H1 (cell line): Measurements from ENCODE around the gene PRR12. TPM values are rescaled to one million over a fixed set of nuclear protein-coding genes. Genes with fewer than 3 reads are reported as not detected.

ENCODE experiments used
- CTCF ChIA-PET: fragments of 300-600 bp; sonication (Branson Sonifier 250); formaldehyde crosslinking; loops from one replicate; lab custom pipeline; 2021; ENCODE audit not compliant: partially characterized antibody; lab: Charles Lee
- POLR2A ChIA-PET: fragments of 300-600 bp; sonication (Branson Sonifier 250); formaldehyde crosslinking; loops from one replicate; lab custom pipeline; 2021; ENCODE audit warnings: inconsistent platforms; ENCODE audit not compliant: partially characterized antibody; lab: Charles Lee
- DNase-seq, 2 experiments: peaks; one replicate each; pipeline versions ENCODE4 v3.0.0 to v3.0.0-alpha.2; 2010 to 2022; ENCODE audit warnings: low spot score in 2 of 2, low read depth in 1 of 2, mixed read lengths in 1 of 2
- FAIRE-seq: peaks from 2 replicates; lab custom pipeline; 2011; peaks lifted over from hg19 to GRCh38; lab: Jason Lieb, UNC
- H2AFZ ChIP-seq: 2 replicates; pipeline ENCODE4 v1.8.1; 2012; ENCODE audit warnings: low read length, inconsistent platforms
- H2AK5ac ChIP-seq: 2 replicates; pipeline ENCODE4 v1.6.1; 2013; ENCODE audit warnings: low read depth, low read length
- H2BK120ac ChIP-seq: replicated peaks from 2 replicates; pipeline ENCODE3; 2013; ENCODE audit warnings: low read depth, low read length, inconsistent platforms
- H2BK12ac ChIP-seq: 2 replicates; pipeline ENCODE4 v1.6.1; 2013; ENCODE audit warnings: low read depth, low read length
- H2BK15ac ChIP-seq: 2 replicates; pipeline ENCODE4 v1.6.1; 2013; ENCODE audit warnings: low read length
- H2BK20ac ChIP-seq: 2 replicates; pipeline ENCODE4 v1.6.1; 2013; ENCODE audit warnings: low read length
- H2BK5ac ChIP-seq: 2 replicates; pipeline ENCODE4 v1.6.1; 2013; ENCODE audit warnings: low read depth, low read length
- H3K14ac ChIP-seq: 2 replicates; pipeline ENCODE4 v1.6.1; 2013; ENCODE audit warnings: inconsistent platforms; ENCODE audit not compliant: insufficient read length
- H3K18ac ChIP-seq: 2 replicates; pipeline ENCODE4 v1.6.1; 2013; ENCODE audit warnings: low read length; ENCODE audit errors: extremely low read depth
- H3K23ac ChIP-seq: 2 replicates; pipeline ENCODE4 v1.6.1; 2013; ENCODE audit warnings: inconsistent platforms; ENCODE audit not compliant: insufficient read length
- H3K23me2 ChIP-seq: 2 replicates; pipeline ENCODE4 v1.6.1; 2013; ENCODE audit warnings: low read depth, low read length
- H3K27ac ChIP-seq: 2 replicates; pipeline ENCODE4 v1.6.1; 2011; ENCODE audit warnings: low read depth, low read length, inconsistent platforms
- H3K27me3 ChIP-seq, 4 experiments: replicated peaks in 1 of 4; 1 replicate in 1 of 4; 2 replicates in 3 of 4; pipeline versions ENCODE4 v1.6.1 to v1.8.1; 2011 to 2013; ENCODE audit warnings: low read length in 3 of 4, mild to moderate bottlenecking in 3 of 4, inconsistent platforms in 2 of 4, mixed read lengths in 2 of 4, moderate library complexity in 1 of 4; ENCODE audit not compliant: control insufficient read depth in 3 of 4, insufficient read depth in 3 of 4; ENCODE audit errors: extremely low read depth in 1 of 4
- H3K36me3 ChIP-seq, 4 experiments: 2 replicates each; pipeline versions ENCODE4 v1.6.1 to v1.8.1; 2011 to 2013; ENCODE audit warnings: mild to moderate bottlenecking in 4 of 4, low read length in 3 of 4, moderate library complexity in 2 of 4, control low read depth in 1 of 4, inconsistent platforms in 1 of 4; ENCODE audit not compliant: insufficient read depth in 4 of 4, control insufficient read depth in 2 of 4
- H3K4ac ChIP-seq: replicated peaks from 2 replicates; pipeline ENCODE3; 2013; ENCODE audit warnings: low read length, low read depth, mixed read lengths, inconsistent platforms; ENCODE audit not compliant: insufficient read length
- H3K4me1 ChIP-seq, 4 experiments: replicated peaks in 1 of 4; 1 replicate in 1 of 4; 2 replicates in 3 of 4; pipeline versions ENCODE4 v1.6.1 to v1.8.1; 2011 to 2013; ENCODE audit warnings: low read length in 3 of 4, inconsistent platforms in 2 of 4, mixed read lengths in 1 of 4; ENCODE audit not compliant: insufficient read depth in 4 of 4, control insufficient read depth in 3 of 4
- H3K4me2 ChIP-seq, 2 experiments: 2 replicates each; pipeline versions ENCODE4 v1.6.1 to v1.8.1; 2011 to 2013; ENCODE audit warnings: low read depth in 2 of 2, low read length in 2 of 2, control low read depth in 1 of 2, inconsistent platforms in 1 of 2, mild to moderate bottlenecking in 1 of 2; ENCODE audit not compliant: insufficient read depth in 1 of 2
- H3K4me3 ChIP-seq, 4 experiments: fragments of 200-600, 300-600 bp in 1 of 4; sonication (generic), shearing (Covaris generic), sonication (Bioruptor Twin) in 1 of 4; 2 replicates each; pipeline versions ENCODE4 v1.5.1 to v1.8.1; 2011 to 2016; ENCODE audit warnings: low read length in 4 of 4, low read depth in 3 of 4, control low read depth in 2 of 4, inconsistent platforms in 2 of 4, mild to moderate bottlenecking in 2 of 4, mixed read lengths in 1 of 4, moderate library complexity in 1 of 4; ENCODE audit not compliant: insufficient read depth in 2 of 4; ENCODE audit errors: extremely low read depth in 1 of 4
- H3K56ac ChIP-seq: replicated peaks from 2 replicates; pipeline ENCODE3; 2013; ENCODE audit warnings: low read depth, mild to moderate bottlenecking, mixed read lengths, low read length, inconsistent platforms; ENCODE audit not compliant: insufficient read length
- H3K79me1 ChIP-seq: 2 replicates; pipeline ENCODE4 v1.6.1; 2013; ENCODE audit warnings: low read depth, low read length, control low read depth
- H3K79me2 ChIP-seq, 2 experiments: 2 replicates each; pipeline versions ENCODE4 v1.6.1 to v1.8.1; 2012 to 2013; ENCODE audit warnings: low read length in 2 of 2, mild to moderate bottlenecking in 2 of 2, inconsistent platforms in 1 of 2; ENCODE audit not compliant: insufficient read depth in 2 of 2, control insufficient read depth in 1 of 2
- H3K9ac ChIP-seq, 4 experiments: replicated peaks in 1 of 4; 1 replicate in 1 of 4; 2 replicates in 3 of 4; pipeline versions ENCODE4 v1.6.1 to v1.8.1; 2011 to 2013; ENCODE audit warnings: low read depth in 3 of 4, low read length in 3 of 4, control low read depth in 2 of 4, mild to moderate bottlenecking in 2 of 4, moderate library complexity in 2 of 4, inconsistent platforms in 1 of 4; ENCODE audit errors: extremely low read depth in 1 of 4
- H3K9me3 ChIP-seq, 2 experiments: 2 replicates each; pipeline versions ENCODE4 v1.6.1 to v1.8.1; 2012 to 2013; ENCODE audit warnings: mild to moderate bottlenecking in 2 of 2, moderate library complexity in 2 of 2, control low read depth in 1 of 2, inconsistent platforms in 1 of 2, low read depth in 1 of 2, low read length in 1 of 2, mixed read lengths in 1 of 2; ENCODE audit not compliant: insufficient read depth in 2 of 2
- H4K20me1 ChIP-seq, 2 experiments: replicated peaks in 1 of 2; 2 replicates each; pipeline versions ENCODE3 to v1.8.1; 2011 to 2013; ENCODE audit warnings: inconsistent platforms in 2 of 2, low read length in 2 of 2, mild to moderate bottlenecking in 1 of 2; ENCODE audit not compliant: insufficient read depth in 2 of 2, control insufficient read depth in 1 of 2
- H4K5ac ChIP-seq: 2 replicates; pipeline ENCODE4 v1.6.1; 2013; ENCODE audit warnings: low read length, low read depth, mixed read lengths, inconsistent platforms; ENCODE audit not compliant: insufficient read length
- H4K8ac ChIP-seq: 2 replicates; pipeline ENCODE4 v1.8.0; 2013; ENCODE audit warnings: mild to moderate bottlenecking, moderate library complexity, low read length, inconsistent platforms; ENCODE audit not compliant: insufficient read depth; ENCODE audit errors: extremely low read depth
- H4K91ac ChIP-seq: replicated peaks from 2 replicates; pipeline ENCODE3; 2013; ENCODE audit warnings: low read length, mixed read lengths, inconsistent platforms; ENCODE audit not compliant: insufficient read length
- CEBPB ChIP-seq: IDR thresholded peaks from 2 replicates; pipeline ENCODE4 v1.6.1; 2012; ENCODE audit warnings: low read depth, low read length
- POLR2AphosphoS5 ChIP-seq: IDR thresholded peaks from 2 replicates; pipeline ENCODE4 v1.6.1; 2011; ENCODE audit warnings: low read depth, low read length
- RNF2 ChIP-seq: fragments of 200-900, 300-1000 bp; sonication (generic); IDR thresholded peaks from 2 replicates; pipeline ENCODE4 v1.7.1; 2016; ENCODE audit warnings: borderline replicate concordance, low read depth, mild to moderate bottlenecking, antibody characterized with exemption, low read length; ENCODE audit not compliant: poor library complexity, severe bottlenecking; ENCODE audit errors: missing control alignments
- WGBS, 2 experiments: shearing (Covaris generic) in 1 of 2; methylation state at CpG; one replicate each; pipeline versions ENCODE4 v1.1.6 to v1.1.7; 2013 to 2015; ENCODE audit warnings: low lambda C conversion rate in 2 of 2, mixed read lengths in 2 of 2, inconsistent platforms in 1 of 2, low coverage in 1 of 2, missing lambda C conversion rate in 1 of 2; ENCODE audit not compliant: insufficient replicate concordance in 2 of 2, insufficient coverage in 1 of 2, insufficient read length in 1 of 2; ENCODE audit errors: extremely low coverage in 1 of 2, missing lambda C conversion rate in 1 of 2; 5-methylcytosine and 5-hydroxymethylcytosine counted together
- polyA plus RNA-seq, 7 experiments: library from polyadenylated mRNA; depleted of rRNA in 3 of 7; stranded (reverse) in 5 of 7; unstranded in 2 of 7; fragments of >200 nt in 5 of 7; fragments of 200-250 nt in 2 of 7; gene quantifications; 1 replicate in 5 of 7; 2 replicates in 1 of 7; 4 replicates in 1 of 7; pipeline versions ENCODE4 v1.2.1 to v1.2.3, GENCODE V29; 2011 to 2013; ENCODE audit warnings: missing spikeins in 2 of 7, mixed read lengths in 2 of 7
- total RNA-seq: library from RNA; stranded (reverse); fragmentation: NEBNext Ultra II Directional; extraction: Animal tissue kit (Norgen Biotek cat#: 25700); gene quantifications from 2 replicates; pipeline ENCODE4 v1.2.1, GENCODE V29; 2021

PRR12 gene
- total and polyA plus RNA-seq, 2 of the 8 experiments (the other 6 are each of a cell fraction or from before 2014, with no cell fraction given): 2.5 to 59.4 TPM

DNA sequence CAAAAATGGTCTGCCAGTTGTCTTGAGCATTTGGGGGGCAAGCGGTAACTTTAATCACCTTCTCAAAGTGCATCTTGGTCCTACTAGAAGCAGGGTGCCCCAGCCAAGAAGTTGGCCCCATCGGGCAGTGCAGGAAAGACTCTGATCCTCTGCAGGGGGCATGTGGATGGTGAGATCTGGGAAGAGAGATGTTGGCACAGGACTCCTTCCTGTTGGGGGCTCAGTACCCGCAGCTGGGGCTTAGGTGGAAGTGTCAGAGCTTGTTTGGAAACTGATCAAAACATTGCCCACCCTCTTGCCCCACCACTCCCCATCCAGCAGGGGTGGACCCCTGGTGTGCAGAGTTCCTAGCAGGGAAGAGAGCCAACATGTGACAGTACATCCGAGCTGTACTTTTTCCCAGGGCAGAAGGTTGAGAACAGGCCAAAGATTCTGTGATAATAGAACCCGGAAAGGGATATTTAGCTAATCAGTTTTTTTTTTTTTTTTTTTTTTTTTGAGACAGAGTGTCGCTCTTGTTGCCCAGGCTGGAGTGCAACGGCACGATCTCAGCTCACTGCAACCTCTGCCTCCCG is 40.1 kb downstream of the PRR12 start:
- no peak overlapping the region for H2BK15ac ChIP-seq
- no peak overlapping the region for H2BK12ac ChIP-seq
- no peaks in the 10 kb centered on the region for H3K79me1 ChIP-seq
- no peak overlapping the region for H3K18ac ChIP-seq
- H3K36me3 ChIP-seq: peaks cover 0 to 16% (median 3%) of the 10 kb centered on the region in 4 experiments; a peak in 5 of 8 replicates
- TF ChIP-seq CEBPB (no peak), POLR2AphosphoS5 (peak; percentile 73), RNF2 (no peak)
- H3K27ac ChIP-seq: no peak overlapping the region
- H3K56ac ChIP-seq: no peak overlapping the region
- FAIRE-seq: no peak
- ChIA-PET CTCF (interaction anchor here (0.6 to 2.0 kb wide), 7 partner anchors 9 to 657 kb away, joined by 3 to 6 read pairs (median 4); partner anchors contain the start of genes PRR12 and RRAS), POLR2A (interaction anchor here (1.0 to 50.7 kb wide), 11 partner anchors 7 to 50 kb away, joined by 3 to 840 read pairs (median 5); partner anchors contain the start of genes BCL2L12, IRF3, NOSIP and PRMT1)
- H2BK120ac ChIP-seq: no peak overlapping the region
- no peak overlapping the region for H4K91ac ChIP-seq
- H2BK5ac ChIP-seq: no peak overlapping the region; the same call in 1 of the 2 replicates
- H2AFZ ChIP-seq: no peak overlapping the region
- H3K9me3 ChIP-seq: no peaks in the 10 kb centered on the region
- no peak overlapping the region for H4K5ac ChIP-seq
- peaks cover 0 to 12% (median under 1%) of the 10 kb centered on the region in 4 experiments; a peak in 3 of 7 replicates for H3K4me1 ChIP-seq
- no peak overlapping the region for H3K4ac ChIP-seq
- no peak overlapping the region for H2BK20ac ChIP-seq
- no peaks in the 10 kb centered on the region for H3K27me3 ChIP-seq
- no peak overlapping the region for H3K9ac ChIP-seq
- no peak overlapping the region for H3K14ac ChIP-seq
- H3K79me2 ChIP-seq: no peaks in the 10 kb centered on the region
- no peak overlapping the region for H4K8ac ChIP-seq
- H3K23ac ChIP-seq: no peak overlapping the region
- no peak for DNase-seq
- H3K23me2 ChIP-seq: no peaks in the 10 kb centered on the region
- no peak overlapping the region for H3K4me2 ChIP-seq
- H4K20me1 ChIP-seq: peaks cover 0 to 1% of the 10 kb centered on the region in 2 experiments
- no peak overlapping the region for H2AK5ac ChIP-seq
- H3K4me3 ChIP-seq: no peak overlapping the region
- 86% methylated on average over 8 of the region's 9 CpGs; no CpG with 5 or more reads in 1 of the 2 experiments for WGBS, 2 experiments
